Stimulated activated CD4-positive, alpha-beta T cell treated with anti-CD3 and anti-CD28 coated beads, Interleukin-15, amount 100 ng/mL, for 24 hours (primary cell): ENCODE measurements around the gene RNU6-9.

Experiments
- DNase-seq: peaks from one replicate; pipeline ENCODE4 v3.0.0-alpha.2; 2020

RNU6-9 gene

DNA sequence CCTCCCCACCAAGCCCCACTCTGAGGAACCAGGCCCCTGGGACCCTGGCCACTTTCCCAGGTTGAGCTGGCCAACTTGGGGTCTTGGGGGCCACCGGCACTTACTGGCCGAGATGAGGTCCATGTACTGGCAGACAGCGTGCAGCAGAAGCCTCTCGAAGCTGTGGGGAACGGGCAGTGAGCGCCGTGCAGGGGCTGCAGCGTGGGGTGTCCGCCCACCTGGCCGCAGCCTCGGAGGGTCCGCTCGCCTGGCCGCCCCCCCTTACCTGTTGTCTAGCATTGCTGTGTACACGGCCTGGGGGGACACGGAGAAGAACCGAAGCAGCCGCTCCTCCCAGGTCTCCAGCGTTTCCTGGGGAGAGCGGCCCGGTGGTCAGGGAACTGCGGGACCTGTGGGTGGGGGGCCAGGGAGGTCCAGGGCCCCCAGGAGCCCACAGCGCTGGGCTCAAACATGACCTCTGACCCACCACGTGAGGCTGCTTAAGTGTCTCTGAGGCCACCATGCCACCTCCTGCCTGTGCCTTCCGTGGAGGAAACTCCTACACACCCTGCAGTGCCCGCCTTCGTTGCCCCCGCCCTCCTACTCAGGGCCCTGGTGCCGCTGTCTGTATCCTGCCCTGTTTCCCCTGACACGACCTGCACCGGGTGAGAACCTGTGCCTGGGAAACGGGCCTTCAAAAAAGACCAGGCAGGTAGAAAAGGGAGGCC is 6.2 kb downstream of the RNU6-9 start:
- DNase-seq, result no peak

DNA sequence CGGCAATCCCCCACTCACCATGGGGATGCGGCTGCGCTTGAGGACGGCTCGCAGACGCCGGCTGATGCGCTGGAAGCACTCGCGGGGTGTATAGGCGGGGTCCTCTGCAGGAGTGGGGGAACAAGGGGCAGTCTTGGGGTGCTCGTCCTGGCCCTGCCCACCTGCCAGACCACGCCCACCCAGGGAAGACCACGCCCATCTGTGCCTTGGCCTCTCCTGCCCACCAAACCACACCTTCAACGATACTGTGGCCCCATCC is 6.7 kb downstream of the RNU6-9 start:
- DNase-seq, result no peak

DNA sequence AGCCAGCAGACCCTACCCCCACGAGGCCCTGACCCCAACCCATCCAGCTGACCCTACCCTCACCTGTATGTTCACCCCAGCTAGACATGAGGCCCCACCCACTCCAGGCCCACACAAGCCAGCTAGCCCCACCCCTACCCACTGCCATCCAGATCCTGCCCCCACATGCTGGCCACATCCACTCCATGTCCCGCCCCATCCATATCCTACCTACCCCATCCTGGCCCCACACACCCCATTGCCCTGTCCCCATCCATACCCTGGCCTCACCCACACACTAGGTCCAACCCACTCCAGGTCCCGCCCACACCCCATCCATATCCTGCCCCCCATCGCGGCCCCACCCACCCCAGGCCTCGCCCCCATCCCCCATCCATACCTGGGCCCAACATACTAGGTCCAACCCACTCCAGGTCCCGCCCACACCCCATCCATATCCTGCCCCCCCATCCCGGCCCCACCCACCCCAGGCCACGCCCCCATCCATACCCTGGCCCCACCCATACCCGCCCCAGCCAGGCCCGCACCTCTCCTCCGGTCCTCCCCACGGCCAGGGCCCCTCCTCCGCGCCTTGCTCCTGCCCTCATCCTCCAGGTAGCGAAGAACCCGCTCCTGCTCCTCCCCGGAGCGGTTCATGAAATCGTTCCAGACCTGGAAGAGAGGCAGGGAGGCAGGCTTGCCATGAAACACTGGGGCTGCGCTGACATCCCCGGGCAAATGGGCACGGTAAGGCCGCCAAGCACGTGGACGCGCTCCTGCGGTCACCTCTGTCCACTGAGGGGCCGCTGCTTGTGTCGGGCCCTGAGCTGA is 7.2 kb downstream of the RNU6-9 start:
- peak; percentile 43 for DNase-seq

DNA sequence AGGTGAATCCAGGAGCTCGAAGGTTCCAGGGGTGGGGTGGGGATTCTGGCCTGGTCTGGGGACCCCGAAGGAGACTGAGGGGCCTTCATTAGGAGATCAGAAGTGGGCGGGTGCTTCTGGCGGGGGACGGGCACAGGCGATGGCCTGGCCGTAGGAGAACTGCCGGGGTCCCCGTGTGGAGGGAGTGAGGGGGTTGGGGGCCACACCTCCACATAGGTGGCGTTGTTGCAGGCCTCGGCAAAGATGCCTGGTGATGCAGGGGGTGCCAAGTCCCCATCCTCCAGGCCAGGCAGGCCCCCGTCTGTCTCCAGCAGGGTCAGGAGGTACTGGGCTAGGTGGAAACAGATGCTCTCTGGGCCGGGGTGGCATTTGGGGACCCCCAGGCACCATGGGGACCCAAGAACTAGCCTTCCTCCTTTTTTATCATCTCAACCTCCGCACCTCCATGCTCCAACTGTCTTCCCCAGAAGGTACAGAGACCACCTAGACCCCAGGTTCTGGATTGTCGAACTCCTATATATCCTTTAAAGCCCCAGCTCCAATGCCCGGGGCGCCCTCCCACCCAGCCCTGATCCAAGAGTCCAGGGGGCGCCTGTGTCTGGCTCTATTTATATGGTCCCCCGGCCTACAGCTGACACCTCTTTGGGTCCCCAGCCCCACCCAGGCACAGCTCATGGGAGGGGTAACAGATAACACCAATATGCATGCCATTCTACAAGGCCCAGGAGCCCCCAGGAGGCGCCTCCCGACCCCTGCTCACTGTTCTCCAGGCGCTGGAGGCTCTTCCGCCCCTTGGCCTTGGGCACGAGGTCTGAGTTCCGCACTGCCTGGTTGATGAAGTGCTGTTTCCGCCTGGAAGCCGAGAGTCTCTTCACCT is 8.2 kb downstream of the RNU6-9 start:
- no peak for DNase-seq

DNA sequence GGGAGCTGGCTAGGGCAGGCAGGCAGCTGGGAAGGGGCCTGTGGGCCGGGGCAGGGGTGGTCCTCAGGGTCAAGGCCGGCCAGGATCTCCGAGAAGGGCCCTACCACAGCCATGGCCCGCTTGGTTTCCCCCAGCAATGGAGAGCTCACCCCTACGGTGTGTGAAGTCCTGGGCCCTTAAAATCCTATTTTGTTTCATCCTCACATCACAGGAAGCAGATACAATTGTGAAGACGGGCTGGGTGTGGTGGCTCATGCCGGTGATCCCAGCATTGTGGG is 8.7 kb downstream of the RNU6-9 start:
- DNase-seq, result no peak

DNA sequence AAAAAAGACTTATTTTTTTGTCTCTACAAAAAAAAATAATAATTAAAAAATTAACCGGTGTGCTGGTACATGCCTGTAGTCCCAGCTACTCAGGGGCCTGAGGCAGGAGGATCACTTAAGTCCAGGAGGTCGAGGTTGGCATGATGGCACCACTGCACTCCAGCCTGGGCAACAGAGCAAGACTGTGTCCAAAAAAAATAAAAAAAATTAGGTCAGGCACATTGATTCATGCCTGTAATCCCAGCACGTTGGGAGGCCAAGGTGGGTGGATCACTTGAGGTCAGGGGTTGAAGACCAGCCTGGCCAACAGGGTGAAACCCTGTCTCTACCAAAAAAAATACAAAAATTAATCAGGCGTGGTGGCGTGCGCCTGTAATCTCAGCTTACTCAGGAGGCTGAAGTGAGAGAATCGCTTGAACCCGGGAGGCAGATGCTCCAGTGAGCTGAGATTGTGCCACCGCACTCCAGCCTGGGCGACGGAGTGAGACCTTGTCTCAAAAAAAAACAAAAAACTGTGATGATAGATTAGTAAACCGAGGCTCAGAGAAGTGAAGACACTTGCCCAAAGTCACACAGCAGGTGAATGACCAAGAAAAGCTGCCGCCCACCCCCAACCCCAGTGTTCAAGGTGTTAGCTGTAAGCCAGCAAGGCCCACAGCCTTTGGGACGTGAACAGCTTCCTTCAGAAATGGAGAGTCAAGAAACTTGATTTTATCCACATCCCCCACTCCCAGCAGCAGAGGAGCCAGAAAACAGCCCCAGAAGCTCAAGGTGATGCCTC is 9.4 kb downstream of the RNU6-9 start:
- DNase-seq, result no peak

DNA sequence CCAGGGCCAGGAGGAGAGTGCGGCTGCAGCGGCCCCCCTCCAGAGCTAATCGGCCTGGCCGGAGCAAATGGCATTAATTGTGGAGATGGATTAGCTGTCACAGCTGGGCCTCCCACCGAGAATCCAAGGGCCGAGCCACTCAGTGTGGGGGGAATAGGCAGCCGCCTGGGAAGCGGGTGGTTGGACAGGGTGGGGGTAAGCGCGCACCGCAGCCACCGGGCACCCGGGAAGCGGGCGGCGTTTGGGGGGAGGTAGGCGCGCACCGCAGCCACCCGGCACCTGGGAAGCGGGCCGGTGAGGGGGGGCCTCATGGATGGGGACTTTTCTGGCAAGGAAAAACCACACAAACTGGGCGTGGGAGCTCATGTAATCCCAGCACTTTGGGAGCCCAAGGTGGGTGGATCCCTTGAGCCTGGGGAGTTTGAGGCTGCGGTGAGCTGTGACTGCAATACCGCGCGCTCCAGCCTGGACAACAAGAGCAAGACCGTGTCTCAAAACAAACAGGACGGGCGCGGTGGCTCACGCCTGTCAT is 10.0 kb downstream of the RNU6-9 start:
- DNase-seq, result no peak

DNA sequence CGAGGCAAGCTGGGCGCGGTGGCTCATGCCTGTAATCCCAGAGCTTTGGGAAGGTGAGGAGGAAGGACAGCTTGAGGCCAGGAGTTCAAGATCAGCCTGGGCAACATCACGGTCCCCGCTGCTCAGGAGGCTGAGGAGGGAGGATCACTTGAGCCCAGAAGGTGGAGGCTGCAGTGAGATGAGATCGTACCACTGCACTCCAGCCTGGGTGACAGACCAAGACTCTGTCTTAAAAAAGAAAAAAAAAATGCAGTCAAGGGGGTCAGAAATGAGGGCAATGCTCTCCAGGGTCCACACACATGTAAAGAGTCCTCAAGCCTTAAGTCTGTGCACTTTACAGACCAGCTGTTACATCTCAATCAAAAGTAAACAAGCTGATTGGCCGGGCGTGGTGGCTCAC is 11.3 kb downstream of the RNU6-9 start:
- DNase-seq, result no peak

DNA sequence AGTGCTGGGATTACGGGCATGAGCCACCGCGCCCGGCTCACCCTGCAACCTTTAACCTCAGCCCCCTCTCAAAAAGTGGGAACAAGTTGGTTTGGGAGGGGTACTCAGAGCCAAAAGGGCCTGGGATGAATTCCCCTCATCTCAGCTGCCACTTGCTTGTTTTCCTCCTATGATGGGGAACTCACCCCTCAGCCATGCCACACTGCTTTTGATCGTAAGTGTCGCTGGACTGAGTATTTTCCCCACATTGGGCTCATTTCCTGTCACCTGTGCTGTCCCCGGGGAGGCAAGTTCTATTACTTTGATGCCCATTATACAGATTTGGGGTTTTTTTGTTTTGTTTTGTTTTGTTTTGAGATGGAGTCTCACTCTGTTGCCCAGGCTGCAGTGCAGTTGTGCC is 13.2 kb downstream of the RNU6-9 start:
- DNase-seq, result no peak

DNA sequence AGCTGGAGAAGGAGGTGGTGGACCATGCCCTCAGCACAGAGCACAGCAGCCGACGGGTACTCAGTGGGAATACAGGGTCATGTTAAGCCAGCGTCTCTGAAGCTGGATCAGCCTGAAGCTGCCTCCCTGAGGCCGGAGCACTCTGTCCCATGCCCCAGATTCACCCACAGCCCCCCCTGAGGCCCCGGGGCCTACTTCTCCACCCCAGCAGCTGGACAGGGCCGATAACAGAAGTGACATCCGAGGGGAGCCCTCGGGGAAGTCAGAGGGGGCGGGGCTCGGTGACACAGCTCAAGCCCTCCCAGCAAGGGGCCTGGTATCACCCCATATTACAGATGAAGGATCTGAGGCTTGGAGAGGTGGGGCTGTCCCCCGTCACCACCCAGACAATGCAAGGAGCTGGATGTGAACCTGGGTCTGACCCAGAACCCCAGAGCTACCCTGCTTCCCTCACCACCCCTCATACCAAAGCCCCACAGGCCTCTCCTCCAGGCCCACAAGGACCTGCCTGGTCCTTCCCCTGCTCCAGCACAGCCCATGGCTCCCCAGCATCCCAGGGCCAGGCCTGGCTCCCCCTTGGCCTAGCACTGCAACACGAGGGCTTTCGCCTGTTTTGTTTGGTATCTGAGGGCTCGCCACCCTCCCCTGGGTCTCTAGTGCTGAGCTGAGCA is 14.0 kb downstream of the RNU6-9 start:
- DNase-seq, result peak; percentile 43

DNA sequence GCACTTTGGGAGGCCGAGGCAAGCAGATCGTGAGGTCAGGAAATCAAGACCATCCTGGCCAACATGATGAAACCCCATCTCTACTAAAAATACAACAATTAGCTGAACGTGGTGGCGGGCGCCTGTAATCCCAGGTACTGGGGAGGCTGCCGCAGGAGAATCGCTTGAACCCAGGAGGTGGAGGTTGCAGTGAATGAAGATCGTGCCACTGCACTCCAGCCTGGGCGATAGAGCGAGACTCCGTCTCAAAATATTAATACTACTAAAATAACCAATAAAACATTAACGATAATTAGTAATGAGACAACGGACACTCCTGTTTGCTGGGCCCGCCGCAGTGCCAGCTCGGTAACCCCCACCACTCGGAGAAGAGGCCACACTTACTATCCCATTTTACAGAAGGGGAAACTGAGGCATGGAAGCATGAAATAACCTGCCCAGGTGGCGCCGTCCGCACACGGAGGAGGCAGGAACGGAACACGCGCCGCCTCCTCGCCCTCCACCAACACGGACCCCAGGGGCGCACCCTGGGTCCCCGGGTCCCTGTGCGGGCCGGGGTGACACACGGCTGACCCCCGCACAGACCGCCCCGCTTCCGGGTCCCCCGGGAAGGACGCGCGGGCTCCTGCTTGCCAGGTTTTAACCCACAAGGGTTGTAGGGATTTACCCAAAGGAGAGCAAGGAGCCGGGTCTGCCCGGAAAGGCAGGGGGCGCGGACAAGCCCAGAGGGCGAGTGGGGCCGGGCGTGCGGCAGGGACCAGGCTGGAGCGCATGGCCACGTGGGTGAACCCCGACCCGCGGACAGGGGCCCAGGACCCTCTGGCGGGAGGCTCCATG is 18.1 kb downstream of the RNU6-9 start:
- no peak for DNase-seq

DNA sequence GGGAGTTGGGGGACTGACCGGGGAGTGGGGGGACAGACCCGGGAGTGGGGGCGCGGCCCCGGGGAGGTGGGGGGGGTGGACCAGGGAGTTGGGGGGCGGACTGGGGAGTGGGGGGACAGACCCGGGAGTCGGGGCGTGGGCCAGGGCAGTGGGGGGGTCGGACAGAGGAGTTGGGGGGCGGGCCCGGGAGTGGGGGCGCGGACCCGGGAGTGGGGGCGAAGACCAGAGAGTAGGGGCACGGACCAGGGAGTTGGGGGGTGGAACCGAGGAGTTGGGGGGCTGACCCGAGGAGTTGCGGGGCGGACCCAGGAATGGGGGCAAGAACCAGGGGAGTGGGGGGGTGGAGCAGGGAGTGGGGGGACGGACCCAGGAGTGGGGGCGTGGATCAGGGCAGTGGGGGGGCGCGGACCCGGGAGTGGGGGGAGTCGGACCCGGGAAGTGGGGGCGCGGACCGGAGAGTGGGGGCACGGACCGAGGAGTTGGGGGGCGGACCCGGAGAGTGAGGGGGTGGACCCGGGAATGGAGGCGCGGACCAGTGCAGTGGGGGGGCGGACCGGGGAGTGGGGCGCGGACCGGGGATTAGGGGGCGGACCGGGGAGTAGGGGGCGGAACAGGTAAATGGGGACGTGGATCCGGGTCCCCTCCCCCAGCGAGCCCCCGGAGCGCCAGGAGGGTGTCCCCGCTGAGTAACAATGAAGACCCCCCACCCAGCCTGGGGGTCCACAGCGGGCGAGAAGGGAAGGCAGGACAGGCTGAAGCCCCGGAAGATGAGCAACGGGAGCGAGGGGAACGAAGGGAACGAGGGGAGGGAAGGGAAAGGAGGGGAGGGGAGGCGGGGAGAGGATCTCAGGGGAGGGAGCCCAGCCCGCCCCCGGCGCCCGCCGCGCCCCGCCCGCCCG is 19.1 kb downstream of the RNU6-9 start:
- DNase-seq, result peak; percentile 59

DNA sequence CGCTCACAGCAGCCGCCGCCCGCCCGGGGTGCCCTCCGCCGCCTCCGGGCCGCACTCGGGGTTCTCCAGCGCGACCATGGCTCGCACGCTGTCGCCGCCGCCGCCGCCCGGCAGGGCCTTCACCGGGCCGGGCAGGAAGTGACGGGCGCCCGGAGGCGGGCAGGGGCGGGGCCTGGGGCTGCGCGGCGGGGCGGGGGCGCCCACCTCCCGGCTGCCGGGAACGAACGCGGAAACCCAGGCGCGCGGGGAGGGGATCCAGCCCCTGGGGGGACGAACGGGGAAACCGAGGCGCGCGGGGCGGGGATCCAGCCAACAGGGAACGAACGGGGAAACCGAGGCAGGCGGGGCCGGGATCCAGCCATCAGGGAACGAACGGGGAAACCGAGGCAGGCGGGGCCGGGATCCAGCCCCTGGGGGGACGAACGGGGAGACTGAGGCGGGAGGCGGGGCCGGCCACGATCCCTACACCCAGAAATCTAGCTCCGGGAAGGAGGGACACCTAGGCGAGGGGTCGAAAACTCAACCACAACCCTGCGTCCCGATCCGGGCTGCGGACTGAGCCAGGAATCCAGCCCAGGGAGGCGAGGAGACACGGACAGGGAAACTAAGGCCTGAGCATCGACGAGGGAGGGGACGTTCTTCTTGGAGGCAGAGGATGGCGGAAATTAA is 19.9 kb downstream of the RNU6-9 start, which contains the start of gene R3HDM4:
R3HDM4 (minus strand) TSS at position 140 of the 669 bp plus-strand sequence; CDS start at position 78, 62 bp downstream.
- DNase-seq, result peak; percentile 90

DNA sequence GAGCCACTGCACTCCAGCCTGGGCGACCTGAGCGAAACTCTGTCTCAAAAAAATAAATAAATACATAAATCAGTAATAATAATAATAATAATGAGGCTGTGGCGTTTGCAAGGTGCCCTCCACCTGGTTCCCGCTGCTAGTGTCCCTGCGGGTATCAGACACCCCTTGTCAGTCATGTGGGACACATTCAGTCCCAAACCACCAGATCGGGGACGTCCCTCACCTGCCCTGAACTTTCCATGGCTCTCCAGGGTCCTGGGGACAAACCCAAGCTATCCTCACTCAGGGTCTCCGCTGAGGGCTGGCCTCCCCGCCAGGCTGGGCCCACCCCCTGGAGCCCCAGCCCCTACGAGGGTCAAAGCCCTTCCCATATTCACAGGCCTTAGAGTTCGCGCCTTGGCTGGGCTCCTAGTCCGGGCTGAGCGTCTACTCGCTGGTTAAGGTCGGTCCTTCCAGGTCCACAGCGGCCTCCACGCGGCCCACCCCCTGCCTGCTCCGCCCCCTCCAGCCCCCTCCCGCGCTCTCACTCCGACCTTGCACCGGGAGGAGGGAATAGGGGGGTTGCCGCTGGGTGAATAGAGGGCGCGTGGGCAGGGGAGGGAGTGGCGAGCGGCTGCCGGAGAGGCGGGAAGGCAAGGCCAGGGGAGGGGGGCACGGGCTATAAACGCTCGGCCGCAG is 23.5 kb downstream of the RNU6-9 start:
- peak; percentile 70 for DNase-seq

DNA sequence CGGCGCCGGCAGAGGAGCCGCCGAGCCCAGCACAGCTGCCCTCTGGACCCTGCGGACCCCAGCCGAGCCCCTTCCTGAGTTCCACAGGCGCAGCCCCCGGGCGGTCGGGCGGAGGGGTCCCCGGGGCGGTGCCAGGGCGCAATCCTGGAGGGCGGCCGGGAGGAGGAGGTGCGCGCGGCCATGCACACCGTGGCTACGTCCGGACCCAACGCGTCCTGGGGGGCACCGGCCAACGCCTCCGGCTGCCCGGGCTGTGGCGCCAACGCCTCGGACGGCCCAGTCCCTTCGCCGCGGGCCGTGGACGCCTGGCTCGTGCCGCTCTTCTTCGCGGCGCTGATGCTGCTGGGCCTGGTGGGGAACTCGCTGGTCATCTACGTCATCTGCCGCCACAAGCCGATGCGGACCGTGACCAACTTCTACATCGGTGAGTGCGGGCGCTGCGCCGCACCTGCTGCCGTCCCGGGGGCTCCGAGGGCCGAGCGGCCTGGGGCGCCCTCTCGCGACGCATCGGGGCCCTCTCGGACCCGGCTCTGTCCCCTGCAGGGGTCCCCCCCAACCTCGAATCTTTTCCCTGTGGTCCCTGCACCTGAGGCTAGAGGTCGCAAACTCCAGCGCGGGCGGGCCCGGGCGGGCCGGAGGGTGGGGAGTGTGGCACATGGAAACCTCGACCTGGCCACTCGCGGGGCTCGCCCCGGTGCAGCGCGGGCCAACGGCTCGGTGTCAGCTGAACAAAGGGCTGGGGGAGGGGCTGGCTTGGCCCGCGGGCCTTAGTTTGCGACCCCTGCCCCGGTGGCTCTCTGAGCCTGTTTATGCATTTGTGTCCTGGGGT is 24.3 kb downstream of the RNU6-9 start, which contains the start of gene KISS1R:
KISS1R (plus strand) TSS at position 11 of the 829 bp plus-strand sequence; CDS start at position 181, 170 bp downstream.
- peak; percentile 58 for DNase-seq

DNA sequence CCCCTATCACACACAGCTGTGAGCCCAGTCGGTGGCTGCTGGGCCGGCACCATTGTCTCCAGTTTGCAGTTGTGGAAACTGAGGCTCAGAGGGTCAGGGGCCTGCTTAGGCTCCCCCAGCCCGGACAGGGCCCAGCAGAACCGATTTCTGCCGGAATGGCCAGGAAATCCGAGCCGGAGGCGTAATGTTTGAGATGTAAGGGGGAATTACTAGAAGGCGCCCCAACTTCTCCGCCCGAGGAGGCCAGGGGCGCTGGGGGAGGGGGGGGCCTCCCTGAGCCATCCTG is 24.8 kb downstream of the RNU6-9 start:
- no peak for DNase-seq

DNA sequence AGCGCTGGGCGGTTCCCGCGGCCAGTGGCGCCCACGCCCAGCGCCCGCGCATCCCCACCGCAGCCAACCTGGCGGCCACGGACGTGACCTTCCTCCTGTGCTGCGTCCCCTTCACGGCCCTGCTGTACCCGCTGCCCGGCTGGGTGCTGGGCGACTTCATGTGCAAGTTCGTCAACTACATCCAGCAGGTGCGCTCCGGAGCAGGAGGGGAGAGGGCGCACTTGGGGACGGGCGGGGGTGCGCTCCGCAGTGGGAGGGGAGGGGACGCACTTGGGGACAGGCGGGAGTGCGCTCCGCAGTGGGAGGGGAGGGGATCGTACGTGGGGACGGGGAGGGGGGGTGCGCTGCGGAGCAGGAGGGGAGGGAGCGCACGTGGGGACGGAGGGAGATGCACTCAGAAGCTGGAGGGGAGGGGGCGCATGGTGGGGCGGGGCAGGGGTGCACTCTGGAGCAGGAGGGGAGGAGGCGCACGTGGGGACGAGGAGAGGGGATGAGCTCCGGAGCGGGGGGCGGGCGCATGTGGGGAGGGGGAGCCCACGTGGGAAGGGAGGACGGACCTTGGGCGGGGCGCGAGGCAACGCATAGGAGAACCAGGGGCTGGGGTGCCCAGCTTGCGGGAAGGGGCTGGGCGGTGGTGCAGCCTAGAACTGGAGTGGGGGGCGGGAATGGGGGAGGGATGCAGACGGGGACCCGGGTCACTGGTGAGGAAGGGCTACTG is 25.4 kb downstream of the RNU6-9 start:
- peak; percentile 72 for DNase-seq
